HS-5 (cell line): ENCODE results near the gene NKD1.

ENCODE experiments used
- DNase-seq: peaks from one replicate; pipeline ENCODE4 v3.0.0-alpha.2; 2012; ENCODE audit warnings: low read depth

Gene NKD1

DNA sequence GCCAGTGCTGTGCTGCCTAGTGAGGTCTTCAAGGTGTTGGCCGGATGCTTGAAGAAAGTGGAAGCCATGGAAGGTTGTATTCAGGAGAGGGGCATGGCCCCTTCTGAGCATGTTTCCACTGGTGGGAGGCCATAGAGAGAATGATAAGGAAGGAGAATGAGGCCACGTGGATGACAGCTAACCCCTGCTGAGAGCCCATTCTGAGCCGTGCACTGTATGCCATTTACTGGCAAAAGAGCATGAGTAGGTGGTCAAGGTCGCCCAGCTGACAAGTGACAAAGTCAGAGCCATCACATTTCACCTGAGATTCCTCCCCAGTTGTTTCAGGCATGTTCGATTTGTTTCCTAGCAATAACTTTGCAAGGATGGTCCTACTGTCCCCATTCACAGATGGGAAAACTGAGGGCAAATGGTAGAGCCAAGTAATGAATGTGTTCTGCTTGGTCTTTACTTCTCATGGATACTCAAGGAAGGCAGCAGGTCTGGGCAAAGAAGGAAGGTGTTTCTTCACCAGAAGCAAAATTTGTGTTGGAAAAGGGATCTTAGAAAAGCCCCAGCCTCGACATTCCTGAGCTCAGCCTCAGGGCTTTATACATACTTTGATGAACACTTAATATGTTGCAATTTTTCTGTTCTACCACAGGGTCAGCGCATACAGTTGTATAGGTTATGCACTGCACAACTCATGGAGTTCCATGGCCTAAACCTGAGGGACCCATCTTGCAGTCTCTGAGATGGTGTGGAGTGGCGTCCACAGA is 10.5 kb upstream of the NKD1 start:
- DNase-seq, result no peak

DNA sequence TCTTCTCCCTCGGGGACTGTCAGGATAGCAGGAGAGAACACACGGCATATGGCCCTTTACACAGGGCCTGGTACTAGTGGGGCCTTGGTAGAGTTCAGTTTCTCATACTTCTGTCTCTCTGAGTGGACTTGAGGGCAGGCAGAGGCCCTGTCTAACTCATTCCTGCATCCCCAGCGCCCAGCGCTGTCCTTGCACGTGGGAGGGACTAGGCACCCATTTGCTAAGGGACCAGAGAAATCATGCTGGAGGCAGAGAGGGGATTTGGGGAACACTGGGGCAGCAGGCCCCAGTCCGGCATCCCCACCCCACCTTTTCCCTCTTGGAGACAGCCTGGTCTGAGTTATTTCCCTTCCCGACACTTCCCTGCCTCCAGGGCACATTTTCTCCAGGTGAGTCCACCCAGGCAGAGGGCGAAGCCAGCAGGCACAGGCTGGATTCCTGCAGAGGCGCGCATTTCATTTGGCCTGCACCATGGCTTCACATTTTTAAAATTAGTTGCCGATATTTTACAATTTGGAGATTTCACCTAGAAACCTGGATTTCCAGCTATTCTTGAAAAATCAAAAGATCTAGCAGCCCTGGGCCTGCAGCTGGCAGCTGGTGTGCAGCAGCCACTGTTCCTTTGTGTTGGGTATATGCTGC is 9.7 kb upstream of the NKD1 start:
- DNase-seq, result no peak

DNA sequence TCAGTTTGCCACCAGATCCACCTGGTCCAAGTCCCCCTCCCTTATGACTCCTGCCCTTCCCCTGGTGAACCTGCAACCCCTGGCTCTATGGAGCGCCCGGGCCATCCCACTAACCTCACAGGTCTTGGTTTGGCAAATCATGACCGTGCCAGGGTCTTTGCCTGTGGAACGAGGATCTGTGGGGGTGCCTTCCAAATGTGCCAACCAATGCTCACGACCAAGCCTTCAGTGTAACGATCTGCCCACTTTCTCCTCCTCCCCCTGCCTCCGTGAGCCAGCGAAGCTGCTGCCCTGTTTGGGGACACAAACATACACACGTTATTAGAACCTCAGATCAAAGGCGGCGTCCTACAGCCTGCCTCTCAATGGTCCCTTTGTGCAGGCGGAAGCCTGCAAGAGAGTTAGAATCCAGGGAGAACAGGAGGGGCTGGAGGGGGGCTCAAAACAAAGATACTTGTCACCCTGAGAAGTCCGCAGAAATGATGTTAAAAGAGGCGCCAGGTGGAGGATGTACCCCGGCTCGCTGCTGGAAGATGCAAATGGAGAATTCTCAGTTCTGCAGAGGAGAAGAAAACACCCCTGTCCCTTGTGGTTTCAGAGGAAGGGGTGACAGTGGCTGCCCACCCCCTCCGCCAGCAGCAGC is 9.0 kb upstream of the NKD1 start:
- no peak for DNase-seq

DNA sequence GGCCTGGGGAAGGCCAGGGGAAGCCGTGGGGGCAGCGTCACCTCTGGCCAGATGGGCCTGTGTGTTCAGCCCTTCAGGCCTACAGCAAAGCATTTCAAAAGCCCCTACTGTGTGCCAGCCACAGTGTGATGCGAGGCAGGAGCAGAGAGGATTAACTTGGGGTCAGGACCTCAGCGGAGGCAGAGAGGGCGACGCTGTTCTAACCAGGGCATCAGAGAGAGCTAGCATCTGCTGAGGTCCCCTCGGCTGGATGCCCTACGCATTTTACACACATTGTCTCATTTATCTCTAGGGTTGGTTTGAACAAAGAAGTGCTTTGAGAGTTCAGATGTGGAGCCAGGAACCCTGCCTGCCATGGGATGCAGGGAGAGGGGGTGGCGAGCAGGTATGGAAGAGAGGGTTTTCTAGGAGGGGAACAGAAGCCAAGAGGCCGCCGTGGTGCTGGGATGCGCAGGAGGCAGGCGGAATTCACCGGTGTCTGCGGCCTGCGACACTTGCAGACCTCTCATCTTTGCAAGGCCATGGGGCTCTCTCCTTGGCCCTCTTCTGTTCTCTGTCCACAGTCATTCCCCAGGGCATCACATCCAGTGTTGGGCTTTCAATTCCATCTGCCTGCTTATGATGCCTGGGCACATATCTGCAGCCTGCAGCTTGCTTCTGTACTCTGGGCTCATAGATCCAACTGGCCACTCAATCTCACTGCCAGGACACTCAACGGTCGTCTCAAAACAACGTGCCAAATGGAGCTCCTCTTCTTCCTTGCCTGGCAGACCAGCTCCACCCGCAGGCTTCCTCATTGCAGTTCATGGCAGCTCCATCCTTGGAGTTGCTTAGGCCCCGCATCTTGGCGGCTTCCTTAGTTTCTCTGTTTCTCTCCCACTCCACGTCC is 8.1 kb upstream of the NKD1 start:
- no peak for DNase-seq

DNA sequence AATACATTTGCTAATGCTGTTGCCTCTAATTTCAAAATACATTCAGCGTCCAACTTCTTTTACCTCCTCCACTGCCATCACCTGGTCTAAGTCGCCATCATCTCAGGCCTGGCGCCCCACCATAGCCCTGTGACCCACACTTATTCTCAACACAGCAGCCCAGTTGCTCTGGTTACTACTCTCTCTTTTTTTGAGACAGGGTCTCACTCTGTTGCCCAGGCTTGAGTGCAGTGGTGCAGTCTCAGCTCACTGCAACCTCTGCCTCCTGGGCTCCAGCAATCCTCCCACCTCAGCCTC is 7.5 kb upstream of the NKD1 start:
- no peak for DNase-seq

DNA sequence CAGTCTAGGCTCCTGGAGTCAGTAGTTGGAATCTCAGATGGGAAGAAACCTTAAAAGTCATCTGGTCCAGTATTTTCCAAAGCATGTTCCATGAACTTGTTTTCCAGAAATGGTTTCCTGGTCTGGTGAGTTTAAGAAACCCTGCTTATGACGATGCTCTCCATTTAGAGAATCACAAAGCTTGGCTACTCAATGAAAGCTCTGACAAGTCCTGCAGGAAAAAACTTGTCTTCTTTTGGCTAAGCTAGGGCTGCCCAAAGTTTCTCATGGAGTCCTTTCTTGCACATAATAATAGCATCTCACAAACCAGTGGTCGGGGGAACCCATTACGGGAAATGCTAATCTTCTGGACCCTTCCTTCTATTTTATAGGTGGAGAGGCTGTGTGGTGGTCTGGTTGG is 5.5 kb upstream of the NKD1 start:
- no peak for DNase-seq

DNA sequence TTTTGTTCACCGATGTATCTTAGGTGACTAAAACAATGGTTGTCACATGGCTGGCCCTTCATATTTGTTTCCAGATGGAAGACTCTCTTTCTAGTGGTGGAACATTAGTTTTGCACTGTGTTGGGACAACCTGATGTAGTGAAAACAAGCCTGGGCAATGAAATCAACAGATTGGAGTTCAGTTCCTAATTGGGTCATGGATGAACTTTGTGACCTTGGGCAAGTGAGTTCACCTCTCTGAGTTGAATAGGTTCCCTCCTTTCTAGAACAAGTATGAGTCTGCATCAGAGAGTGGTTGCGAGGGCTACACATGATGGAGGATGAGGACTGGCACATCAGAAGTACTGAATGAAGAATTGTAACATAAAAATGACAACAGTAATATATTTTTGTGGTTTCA is 2.1 kb upstream of the NKD1 start:
- no peak for DNase-seq

DNA sequence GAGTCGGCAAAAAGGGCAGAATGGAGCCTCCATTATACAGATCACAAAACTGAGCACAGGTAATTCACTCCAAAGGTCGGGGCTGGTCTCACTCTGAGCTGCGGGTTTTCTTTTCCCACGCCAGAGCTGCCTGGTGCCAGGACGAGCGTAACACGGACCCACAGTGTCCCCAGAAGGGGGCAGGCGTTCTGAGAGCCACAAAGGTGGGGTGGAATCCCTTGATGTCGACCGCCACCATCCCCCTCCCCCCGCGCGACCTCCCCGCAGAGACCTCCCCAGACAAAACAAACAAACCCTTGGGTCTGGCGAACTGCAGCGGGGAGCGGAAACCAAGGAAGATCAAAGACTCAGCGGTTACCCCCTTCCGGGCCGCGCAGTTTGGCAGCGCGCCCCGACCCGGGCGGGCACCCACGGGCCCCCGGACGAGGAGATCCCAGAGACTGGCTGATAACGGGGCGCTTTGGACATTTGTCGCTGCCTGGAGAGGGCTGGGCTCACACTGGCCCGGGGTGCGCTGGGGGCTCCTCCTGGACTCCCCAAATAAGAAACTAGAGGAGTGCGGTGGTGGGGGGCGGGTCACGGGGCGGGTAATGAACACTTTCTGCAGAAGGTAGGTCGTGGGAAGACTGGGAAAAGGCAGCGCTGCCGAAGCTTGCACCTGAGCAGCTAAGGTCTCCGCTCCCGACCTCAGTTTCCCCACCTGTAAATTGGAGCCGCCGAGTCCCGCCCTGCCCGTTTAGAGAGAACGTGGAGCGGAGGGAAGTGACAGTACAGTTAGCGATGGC is 664 bp upstream of the NKD1 start:
- no peak for DNase-seq

DNA sequence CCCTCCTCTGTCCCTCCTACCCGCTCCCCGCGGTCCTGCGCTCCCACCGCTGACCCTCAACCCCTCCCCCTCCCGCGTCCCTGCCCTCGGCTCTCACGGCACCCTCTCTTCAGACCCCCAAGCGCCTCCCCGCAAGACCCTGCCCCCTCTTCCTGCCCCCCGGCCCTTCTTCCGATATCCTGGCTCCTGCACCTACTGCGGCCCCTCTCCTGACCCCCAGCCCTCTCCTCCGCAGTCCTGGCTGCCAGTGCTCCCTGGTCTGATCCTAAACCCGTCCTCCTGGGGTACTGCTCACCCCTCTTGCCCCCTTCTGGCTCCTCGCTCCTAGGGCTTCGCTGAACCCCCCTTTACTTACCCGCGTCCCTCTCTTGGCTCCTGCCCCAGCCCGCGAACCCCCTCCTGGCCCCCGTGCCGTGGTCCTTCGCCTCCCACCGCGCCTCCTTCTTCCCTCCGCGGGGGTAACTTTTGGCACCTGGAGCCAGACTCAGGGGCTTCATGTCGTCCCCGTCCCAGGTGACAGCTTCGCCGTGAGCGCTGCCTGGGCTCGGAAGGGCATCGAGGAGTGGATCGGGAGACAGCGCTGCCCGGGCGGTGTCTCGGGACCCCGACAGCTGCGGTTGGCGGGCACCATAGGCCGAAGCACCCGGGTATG is 839 bp downstream of the NKD1 start:
- DNase-seq, result no peak

DNA sequence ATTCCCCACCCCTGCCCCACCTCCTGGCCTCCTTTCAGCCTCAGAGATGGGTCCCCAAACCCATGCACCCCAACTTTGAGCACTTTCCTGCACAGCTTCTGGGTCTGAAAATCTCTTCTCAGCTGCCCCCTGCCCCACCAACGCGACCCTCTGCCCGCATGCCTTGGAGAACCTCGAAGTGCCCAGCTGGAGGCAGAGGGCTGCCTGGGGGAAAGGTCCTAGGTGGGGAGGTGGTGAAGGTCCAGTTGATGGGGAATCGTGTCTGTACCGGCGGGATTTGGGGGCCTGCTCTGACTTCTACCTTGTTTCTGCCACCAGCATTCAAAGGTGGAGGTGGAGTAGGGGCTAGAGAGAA is 1.3 kb downstream of the NKD1 start:
- DNase-seq, result no peak

DNA sequence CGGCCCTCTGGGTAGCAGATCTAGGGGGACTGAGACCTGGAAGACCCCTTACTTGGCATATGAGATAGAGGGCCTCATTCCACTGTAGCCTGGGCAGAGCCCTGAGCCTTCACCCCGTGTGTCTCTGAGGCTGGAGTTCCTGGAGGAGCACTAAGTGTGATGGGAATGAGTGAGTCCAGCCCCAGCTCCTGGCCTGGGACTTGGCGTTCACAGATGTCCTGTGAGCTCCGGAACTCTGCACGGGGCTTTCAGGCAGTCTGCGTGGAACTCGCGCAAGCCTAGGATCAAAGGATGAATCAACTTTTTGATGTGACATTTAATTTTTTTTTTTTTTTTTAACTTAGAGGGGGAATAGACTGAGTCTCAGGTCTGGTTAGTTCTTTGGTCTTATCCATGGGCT is 1.8 kb downstream of the NKD1 start:
- no peak for DNase-seq

DNA sequence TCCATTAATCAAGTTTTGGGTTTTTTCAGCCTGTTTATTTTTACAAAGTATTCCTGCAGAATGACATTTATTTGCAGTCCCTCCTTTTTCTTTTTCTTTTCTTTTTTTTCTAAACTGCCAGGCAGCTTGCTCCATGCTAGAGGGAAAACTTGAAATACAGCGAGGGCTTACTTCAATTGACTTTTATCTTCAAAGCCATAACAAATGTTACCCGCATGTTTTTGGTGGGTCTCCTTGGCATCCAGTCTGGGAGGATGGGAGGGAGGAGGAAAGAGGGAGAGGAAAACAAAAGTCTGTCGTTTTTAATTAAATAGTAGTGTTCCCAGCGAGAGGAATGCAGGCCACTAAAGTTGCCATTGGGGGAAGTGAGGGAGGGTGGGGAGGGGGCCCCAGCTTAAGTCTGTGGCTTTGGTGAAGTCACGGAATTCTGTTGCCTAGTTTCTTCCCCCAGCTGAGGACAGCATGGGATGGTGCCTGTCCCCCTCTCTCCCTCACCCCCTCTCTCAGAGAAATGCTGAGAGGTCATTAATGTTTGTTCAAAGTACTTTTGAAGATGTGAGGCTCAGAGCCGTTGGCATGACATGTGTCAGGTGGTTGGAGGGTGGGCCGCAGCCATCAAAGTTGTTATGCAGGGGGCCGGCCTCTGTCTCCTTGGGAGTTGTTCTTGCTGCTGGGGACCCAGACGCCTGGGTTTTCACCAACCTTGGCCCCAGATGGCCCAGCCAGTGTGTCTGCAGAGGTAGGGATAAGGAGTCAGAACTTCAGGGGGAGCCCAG is 2.9 kb downstream of the NKD1 start:
- no peak for DNase-seq

DNA sequence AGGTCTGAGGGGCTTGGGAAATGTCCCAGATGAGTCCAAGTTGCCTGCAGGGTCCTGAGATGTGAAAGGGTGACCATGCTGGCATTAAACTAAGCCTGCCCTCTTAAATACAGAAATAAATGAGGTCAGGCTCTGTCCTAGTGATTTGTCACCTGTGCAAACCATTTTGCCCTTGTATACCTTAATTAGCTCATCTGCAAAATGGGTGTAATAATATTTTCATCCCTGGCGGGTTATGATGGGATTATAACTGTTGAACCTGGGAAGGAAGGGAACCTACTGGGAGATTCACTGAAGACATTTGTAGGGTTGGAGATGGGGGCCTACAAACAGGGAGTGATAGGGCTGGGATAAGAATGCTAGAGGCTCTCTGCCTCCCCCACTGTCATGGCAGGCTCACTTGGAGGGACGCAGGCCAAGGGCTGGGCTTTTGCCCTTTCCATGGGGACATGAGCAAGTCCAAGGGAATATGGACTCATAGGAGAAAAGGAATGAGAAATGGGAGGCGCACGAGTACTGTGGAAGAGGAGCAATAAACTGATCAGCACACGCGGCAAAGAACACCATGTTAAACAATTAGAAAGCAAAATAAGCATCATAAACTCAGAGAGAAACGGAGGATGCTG is 4.4 kb downstream of the NKD1 start:
- no peak for DNase-seq

DNA sequence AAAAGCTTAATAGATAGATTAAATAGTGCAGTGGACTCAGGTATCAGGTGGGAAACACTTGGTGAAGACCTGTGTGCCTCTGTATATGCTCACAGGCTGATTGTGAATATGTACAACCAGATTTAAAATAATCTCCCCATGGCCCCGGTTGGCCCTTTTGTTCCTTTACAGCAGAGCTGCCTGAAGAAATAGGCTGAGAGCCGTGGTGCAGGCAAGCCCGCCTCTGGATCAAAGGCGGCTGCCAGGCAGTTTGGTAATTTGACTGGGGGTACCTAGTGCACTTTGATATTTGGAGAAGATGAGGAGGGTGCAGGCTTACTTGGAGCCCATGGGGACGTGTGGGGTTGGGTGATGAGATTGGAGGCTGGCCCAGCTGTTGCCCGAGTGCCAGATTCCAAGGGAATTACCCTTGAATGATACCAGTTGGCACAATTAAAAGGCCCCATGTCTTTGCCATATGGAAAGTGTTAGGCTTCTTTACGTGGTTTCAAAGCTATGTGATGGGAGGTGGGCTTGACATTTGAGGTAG is 5.0 kb downstream of the NKD1 start:
- DNase-seq, result no peak

DNA sequence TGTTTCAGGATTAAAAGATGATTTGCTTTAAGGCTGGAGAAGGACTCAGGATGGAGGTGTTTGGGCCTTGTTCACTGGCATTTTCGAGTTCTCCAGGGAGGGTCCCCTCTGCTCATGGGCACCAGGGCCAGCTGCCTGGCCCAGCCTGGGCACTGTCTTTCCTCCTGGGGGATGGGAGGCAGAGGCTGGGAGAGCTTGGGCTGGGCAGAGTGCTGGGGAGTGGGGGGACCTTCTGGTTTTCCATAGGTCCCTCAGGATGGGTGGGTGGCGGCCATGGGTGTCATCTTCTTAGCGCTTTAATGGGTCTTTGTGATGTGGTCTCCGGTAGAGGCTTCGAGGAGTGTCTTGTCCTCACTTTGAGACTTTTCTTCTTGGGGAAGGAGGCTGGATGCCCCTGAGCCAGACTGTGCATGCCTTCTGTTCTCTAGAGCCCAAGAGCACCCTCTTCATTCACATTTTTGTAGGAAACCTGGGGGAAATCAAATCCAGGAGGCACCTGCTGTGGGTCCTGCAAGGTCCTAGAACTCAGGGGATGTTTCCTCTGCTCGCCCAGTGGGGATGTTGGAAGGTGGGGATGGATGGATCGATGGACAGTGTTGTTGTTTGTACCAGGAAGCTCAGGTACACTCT is 5.7 kb downstream of the NKD1 start:
- no peak for DNase-seq

DNA sequence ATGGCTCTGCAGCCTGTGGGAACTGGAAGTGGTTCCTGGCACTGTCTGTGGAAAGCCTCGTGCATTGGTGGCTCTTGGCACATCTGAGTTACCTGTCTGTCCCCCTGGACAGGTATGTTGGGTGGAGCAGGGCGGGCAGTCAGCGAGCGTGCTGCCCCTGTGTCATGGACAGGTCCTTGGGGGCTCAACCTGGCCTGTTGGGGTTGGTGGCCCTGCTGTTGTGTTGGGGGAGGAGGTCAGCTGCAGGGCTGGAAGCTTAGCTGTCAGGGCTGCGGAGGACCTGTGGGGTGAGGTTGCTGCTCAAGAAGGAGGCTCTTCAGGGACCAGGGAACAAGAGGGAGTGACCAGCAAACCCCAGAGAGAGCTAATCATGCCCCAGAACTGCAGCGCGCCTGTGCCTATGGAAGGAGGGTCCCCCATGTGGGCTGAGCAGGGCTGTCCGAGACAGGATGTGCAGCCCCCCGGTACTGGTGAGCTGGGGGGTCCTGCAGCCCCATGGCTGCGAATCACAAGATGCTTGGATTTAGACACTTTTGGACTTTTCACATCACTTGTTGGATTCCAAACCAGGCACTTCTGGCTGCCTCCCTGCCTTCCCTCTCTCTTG is 7.2 kb downstream of the NKD1 start:
- no peak for DNase-seq

DNA sequence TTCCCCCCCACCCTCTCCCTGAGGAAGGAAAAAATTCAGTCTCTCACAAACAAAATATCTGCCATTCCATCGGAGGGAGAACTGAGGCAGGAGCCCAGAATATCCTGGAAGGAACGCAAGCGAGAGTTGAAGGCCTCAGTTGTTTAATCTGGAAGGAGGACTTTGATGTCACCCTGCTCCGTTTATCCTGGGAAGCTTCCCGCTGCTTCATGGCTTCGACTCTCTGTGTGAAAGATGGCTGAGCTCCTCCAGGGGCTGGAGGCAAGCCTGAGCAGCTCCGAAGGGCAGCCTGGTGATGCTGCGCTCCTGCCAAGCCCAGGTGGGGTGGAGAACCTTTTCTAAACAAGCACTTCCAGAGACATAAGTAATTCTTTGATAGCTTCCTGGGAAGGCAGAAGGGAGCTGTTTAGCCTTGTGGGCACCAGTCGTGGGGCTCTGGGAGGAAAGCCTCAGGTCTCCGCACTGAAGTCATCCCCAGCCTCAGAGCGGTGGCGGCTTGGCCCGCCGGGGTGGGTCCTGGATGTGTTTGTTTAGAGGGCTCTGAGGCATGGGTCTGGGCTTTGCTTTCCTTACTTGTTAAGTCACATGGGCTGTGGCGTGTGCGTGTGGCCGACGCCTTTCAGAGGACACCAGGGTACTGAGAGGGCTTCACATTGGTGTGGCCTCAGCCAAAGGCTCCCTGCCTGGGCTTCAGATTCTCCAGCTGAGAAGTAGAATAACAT is 7.9 kb downstream of the NKD1 start:
- no peak for DNase-seq

DNA sequence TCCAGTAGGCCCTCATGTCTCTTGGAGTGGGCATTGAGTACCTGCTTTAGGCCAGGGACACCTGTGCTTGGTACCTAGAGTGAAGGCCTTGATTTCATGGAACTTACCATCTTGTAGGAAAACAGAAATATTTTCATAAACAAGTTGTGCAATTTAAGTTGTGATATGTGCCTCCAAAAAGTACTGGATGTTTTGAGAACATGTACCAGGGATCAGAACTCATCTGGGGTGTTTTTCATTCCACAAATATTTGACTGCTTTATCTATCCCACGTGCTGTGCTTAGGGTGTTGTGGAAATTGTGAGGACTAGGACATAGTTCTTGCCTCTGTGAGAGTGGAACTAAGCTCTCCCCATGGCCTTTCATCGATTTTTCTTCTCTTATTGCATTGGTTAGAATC is 8.8 kb downstream of the NKD1 start:
- no peak for DNase-seq
